GM12872 (cell line): ENCODE measurements around the gene SCGB1D4.
A peak's percentile ranks its signal among the peaks of the same experiment; 100 is the strongest.

Experiments used
- TF ChIP-seq, protein P1 (sequence below): IDR thresholded peaks from 3 replicates; pipeline ENCODE4 v1.5.1; 2011; ENCODE audit warnings: low read depth, mild to moderate bottlenecking, low read length, moderate library complexity; ENCODE audit not compliant: insufficient read depth

Gene SCGB1D4

DNA sequence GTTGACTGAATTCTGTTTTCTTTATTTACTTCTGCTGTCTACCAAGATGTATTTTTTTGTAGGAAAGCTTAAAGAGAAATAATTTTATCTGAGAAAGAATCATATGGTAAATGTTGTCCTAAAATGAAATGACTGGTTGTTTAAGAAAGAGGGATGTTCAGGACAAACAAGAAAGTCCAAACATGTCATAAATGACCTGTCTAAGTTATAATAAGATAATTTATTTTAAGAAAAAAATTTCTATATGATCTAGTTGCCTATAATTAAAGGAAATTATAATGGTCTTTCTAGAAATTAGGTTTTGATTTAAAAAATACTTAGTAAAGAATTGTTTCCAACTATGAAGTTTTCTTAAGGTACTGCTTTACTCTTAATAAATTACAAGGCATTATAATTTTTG, 18.4 kb downstream of the SCGB1D4 start:
- TF ChIP-seq, protein P1, sequence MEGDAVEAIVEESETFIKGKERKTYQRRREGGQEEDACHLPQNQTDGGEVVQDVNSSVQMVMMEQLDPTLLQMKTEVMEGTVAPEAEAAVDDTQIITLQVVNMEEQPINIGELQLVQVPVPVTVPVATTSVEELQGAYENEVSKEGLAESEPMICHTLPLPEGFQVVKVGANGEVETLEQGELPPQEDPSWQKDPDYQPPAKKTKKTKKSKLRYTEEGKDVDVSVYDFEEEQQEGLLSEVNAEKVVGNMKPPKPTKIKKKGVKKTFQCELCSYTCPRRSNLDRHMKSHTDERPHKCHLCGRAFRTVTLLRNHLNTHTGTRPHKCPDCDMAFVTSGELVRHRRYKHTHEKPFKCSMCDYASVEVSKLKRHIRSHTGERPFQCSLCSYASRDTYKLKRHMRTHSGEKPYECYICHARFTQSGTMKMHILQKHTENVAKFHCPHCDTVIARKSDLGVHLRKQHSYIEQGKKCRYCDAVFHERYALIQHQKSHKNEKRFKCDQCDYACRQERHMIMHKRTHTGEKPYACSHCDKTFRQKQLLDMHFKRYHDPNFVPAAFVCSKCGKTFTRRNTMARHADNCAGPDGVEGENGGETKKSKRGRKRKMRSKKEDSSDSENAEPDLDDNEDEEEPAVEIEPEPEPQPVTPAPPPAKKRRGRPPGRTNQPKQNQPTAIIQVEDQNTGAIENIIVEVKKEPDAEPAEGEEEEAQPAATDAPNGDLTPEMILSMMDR = no peak

DNA sequence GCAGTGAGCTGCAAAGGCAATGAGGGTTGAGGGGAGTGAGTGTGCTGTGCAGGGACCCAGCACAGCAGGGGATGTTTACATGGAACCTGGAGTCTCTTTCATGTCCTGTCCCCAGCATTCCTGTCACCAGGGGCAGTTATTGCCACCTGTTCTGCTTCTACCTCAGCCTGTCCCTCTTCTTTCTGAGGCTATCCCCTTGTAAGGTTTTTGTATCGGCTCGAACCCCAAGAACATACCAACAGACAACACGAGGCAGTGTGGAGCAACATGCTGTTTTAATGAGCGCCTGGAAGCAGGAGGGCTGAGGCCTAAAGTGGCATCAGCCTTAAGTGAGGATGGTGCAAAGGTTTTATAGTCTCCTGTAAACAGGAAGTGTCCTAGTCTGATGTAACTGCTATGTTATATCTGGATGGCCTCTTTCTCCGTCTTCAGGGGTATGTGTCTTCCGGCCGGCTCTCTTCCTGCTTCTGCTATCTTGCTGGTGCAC, 25.0 kb downstream of the SCGB1D4 start:
- TF ChIP-seq, protein P1 = no peak

DNA sequence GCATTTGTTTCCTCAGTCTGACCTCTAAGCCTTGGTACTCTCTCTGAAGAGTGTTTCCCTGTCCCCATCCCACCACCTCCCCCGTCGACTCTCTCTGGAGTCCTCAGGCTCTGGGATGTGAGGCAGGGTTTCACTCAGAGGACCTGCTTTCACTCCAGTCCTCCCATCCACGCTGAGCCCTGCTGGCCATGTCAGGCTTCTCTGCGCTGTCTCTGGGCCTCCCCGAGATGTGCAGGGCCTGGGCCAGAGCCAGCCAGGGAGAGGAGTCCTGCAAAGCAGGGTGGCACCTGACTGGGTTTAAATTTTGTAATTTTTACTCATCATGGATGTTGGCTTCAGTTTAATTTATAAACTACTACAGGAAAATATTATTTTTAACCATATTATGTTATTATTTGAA, 25.6 kb downstream of the SCGB1D4 start:
- TF ChIP-seq, protein P1 = no peak

DNA sequence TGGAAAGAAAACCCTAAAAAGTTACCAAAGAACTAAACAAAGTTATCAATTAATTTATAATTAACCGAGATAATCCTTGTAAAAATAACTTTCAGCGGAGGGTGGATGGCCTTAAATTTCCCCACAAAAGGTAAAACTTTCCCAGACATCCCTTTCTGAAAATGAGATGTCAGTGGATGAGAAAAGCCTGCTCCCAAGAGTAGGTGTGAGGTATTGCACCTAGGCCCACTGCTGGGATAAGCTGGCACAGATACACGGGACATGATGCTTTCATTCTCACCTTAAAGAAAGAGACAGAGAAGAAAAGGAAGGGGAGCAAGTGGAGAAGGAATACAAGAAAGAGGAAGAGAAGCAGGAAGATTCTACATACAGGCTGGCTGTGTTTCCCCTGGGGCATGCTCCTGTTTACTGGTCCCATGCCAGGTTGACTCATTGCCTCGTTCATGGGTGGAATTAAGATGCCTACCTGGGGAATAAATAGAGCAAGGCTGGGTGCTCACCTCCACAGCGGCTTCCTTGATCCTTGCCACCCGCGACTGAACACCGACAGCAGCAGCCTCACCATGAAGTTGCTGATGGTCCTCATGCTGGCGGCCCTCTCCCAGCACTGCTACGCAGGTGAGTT, 29.1 kb downstream of the SCGB1D4 start, which contains the start of gene SCGB2A2:
Gene SCGB2A2 (plus strand): TSS at position 505 of the 625 bp plus-strand sequence. CDS start 59 bp downstream, at position 564.
- TF ChIP-seq, protein P1 = 0 out of 3 replicates have a peak, but pooled peaks have one; percentile 21

- TF ChIP-seq, protein P1 = no peak
These were observed 31.3 kb downstream of the SCGB1D4 start for GRCh38 chr11:62267576-62267975.

GRCh38 chr11:62267050-62267449, 31.8 kb downstream of the SCGB1D4 start:
- TF ChIP-seq, protein P1 = no peak

DNA sequence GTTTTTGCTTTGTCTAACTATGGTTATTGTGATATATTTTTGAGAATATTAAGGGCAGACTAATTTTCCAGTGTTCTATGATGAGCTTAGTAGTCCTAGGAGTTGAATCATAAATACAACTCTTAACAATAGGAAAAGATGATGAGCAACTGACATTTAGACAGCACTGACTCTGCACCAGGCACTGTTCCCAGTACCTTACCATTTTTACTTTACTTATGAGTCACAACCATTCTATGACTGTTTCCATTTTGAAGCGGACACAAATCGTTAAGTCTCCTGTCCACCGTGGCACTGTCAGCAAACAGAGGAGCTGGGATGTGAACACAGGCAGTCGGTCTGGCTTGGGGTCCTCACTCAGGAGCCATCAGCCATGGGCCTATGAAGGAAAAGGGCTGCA, 32.3 kb downstream of the SCGB1D4 start:
- TF ChIP-seq, protein P1 = no peak

DNA sequence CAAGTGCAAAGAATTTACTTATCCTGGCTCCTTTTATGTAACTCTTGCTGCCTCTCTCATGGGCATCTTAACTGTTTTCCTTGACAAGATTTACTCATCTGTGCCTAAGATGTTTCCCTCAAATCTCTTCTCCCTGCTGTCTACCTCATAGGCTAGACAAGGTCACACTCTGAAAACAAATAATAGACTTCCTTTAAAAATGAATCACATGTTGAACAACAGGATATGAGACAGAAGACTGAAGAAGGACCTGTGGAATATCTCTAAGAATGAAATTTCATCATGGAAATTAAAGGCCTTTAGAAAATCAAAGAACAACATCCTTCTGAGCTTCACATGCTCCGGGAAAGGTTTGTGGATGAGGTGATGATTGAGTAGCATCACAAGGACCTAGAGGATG, 34.9 kb downstream of the SCGB1D4 start:
- TF ChIP-seq, protein P1 = no peak
